ENCODE results near the gene MINAR1.

The MINAR1 gene

GRCh38 chr15:79459666-79460065, 27.5 kb downstream of the MINAR1 start:
- no peaks in the 10 kb centered on the region for H3K36me3 ChIP-seq
- no peak for TF ChIP-seq CTCF (IDR thresholded peaks at IDR 0.05; ENCODE audit: low read depth, low read length)
- H3K9me3 ChIP-seq (ENCODE audit: severe bottlenecking), result no peaks in the 10 kb centered on the region
- no peak for DNase-seq
- no peak overlapping the region for H3K27ac ChIP-seq
- H3K27me3 ChIP-seq (ENCODE audit: insufficient read depth, low read depth, severe bottlenecking), result no peaks in the 10 kb centered on the region
- no peak overlapping the region for H3K4me3 ChIP-seq (ENCODE audit: low read depth, low read length)

- H3K9me3 ChIP-seq (ENCODE audit: severe bottlenecking), result no peaks in the 10 kb centered on the region
- no peak for DNase-seq
- TF ChIP-seq CTCF (IDR thresholded peaks at IDR 0.05; ENCODE audit: low read depth, low read length), result no peak
- no peaks in the 10 kb centered on the region for H3K36me3 ChIP-seq
- H3K4me3 ChIP-seq (ENCODE audit: low read depth, low read length), result no peak overlapping the region
- no peaks in the 10 kb centered on the region for H3K27me3 ChIP-seq (ENCODE audit: insufficient read depth, low read depth, severe bottlenecking)
- no peak overlapping the region for H3K27ac ChIP-seq
These were observed 31.1 kb downstream of the MINAR1 start for GRCh38 chr15:79463043-79463780.

- no peaks in the 10 kb centered on the region for H3K27me3 ChIP-seq (ENCODE audit: insufficient read depth, low read depth, severe bottlenecking)
- no peak for TF ChIP-seq CTCF (IDR thresholded peaks at IDR 0.05; ENCODE audit: low read depth, low read length)
- H3K36me3 ChIP-seq, result no peaks in the 10 kb centered on the region
- no peaks in the 10 kb centered on the region for H3K9me3 ChIP-seq (ENCODE audit: severe bottlenecking)
- DNase-seq, result no peak
- H3K27ac ChIP-seq, result no peak overlapping the region
- H3K4me3 ChIP-seq (ENCODE audit: low read depth, low read length), result no peak overlapping the region
These were observed 31.7 kb downstream of the MINAR1 start for GRCh38 chr15:79463781-79464270.

GRCh38 chr15:79466488-79466887, 34.4 kb downstream of the MINAR1 start:
- no peak for DNase-seq
- H3K27me3 ChIP-seq (ENCODE audit: insufficient read depth, low read depth, severe bottlenecking), result no peaks in the 10 kb centered on the region
- TF ChIP-seq CTCF (IDR thresholded peaks at IDR 0.05; ENCODE audit: low read depth, low read length), result no peak
- H3K4me3 ChIP-seq (ENCODE audit: low read depth, low read length), result no peak overlapping the region
- no peak overlapping the region for H3K27ac ChIP-seq
- no peaks in the 10 kb centered on the region for H3K9me3 ChIP-seq (ENCODE audit: severe bottlenecking)
- H3K36me3 ChIP-seq, result no peaks in the 10 kb centered on the region

GRCh38 chr15:79467865-79468586, 35.9 kb downstream of the MINAR1 start:
- no peak for TF ChIP-seq CTCF (IDR thresholded peaks at IDR 0.05; ENCODE audit: low read depth, low read length)
- DNase-seq, result no peak

More at GRCh38 chr15:79467865-79468586, 35.9 kb downstream of the MINAR1 start:
- Histone ChIP-seq H3K4me3 (ENCODE audit: low read depth, low read length) (no peak overlapping the region), H3K27ac (no peak overlapping the region), H3K27me3 (ENCODE audit: insufficient read depth, low read depth, severe bottlenecking) (no peaks in the 10 kb centered on the region), H3K9me3 (ENCODE audit: severe bottlenecking) (no peaks in the 10 kb centered on the region), H3K36me3 (no peaks in the 10 kb centered on the region)
